ENCODE results near the gene ETFB.
A peak's percentile ranks its signal among the peaks of the same experiment; 100 is the strongest.

ETFB gene

DNA sequence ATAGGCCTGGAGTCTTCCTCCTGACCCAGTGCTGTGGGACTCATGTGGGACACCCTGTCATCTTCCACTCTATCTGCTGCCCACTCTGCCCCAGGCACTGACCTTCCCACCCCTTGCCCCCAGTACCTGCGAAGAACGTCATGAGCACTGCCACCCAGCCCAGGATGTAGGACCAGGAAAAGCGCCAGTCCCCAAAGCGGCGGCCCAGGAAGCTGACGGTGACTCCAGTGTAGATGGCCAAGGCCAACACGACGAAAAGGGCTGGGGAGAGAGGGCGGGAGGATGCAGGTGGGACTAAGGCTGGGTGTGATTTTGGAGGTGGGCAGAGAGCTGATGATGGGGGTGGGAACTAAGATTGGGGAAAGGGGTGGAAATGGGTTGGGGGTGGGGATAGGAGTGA, 14.2 kb upstream of the ETFB start:
- Histone ChIP-seq H3K27ac (replicated peaks) (no peak overlapping the region), H3K4me3 (replicated peaks; ENCODE audit: insufficient read depth, low read length) (no peak overlapping the region)
- DNase-seq (ENCODE audit: low read depth in 1 of 2, low spot score in 1 of 2): no peak

DNA sequence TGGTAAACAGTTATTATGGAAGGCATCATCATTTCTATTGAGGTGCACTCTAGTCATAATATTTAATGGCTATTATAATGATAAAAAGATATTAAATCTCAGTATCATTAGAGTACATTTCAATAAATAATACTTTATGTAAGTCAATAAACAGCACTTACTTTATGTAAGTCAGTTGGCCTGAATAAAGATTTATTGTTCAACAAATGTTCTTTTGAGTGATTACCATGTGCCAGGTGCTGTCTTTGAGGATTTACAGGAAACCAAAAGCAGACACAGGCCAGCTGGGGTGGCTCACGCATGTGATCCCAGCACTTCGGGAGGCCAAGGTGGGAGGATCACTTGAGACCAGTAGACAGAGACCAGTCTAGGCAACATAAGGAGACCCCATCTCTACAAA, 11.2 kb upstream of the ETFB start:
- DNase-seq (ENCODE audit: low read depth in 1 of 2, low spot score in 1 of 2): no peak
- TF ChIP-seq SPI1 (IDR thresholded peaks at IDR 0.05; ENCODE audit: borderline replicate concordance, low read depth): no peak
- TF ChIP-seq, protein P1, sequence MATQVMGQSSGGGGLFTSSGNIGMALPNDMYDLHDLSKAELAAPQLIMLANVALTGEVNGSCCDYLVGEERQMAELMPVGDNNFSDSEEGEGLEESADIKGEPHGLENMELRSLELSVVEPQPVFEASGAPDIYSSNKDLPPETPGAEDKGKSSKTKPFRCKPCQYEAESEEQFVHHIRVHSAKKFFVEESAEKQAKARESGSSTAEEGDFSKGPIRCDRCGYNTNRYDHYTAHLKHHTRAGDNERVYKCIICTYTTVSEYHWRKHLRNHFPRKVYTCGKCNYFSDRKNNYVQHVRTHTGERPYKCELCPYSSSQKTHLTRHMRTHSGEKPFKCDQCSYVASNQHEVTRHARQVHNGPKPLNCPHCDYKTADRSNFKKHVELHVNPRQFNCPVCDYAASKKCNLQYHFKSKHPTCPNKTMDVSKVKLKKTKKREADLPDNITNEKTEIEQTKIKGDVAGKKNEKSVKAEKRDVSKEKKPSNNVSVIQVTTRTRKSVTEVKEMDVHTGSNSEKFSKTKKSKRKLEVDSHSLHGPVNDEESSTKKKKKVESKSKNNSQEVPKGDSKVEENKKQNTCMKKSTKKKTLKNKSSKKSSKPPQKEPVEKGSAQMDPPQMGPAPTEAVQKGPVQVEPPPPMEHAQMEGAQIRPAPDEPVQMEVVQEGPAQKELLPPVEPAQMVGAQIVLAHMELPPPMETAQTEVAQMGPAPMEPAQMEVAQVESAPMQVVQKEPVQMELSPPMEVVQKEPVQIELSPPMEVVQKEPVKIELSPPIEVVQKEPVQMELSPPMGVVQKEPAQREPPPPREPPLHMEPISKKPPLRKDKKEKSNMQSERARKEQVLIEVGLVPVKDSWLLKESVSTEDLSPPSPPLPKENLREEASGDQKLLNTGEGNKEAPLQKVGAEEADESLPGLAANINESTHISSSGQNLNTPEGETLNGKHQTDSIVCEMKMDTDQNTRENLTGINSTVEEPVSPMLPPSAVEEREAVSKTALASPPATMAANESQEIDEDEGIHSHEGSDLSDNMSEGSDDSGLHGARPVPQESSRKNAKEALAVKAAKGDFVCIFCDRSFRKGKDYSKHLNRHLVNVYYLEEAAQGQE (IDR thresholded peaks at IDR 0.05; ENCODE audit: insufficient replicate concordance, low read depth): no peak
- TF ChIP-seq GABPA (IDR thresholded peaks at IDR 0.05; ENCODE audit: low read depth): no peak
- TF ChIP-seq, protein P2, sequence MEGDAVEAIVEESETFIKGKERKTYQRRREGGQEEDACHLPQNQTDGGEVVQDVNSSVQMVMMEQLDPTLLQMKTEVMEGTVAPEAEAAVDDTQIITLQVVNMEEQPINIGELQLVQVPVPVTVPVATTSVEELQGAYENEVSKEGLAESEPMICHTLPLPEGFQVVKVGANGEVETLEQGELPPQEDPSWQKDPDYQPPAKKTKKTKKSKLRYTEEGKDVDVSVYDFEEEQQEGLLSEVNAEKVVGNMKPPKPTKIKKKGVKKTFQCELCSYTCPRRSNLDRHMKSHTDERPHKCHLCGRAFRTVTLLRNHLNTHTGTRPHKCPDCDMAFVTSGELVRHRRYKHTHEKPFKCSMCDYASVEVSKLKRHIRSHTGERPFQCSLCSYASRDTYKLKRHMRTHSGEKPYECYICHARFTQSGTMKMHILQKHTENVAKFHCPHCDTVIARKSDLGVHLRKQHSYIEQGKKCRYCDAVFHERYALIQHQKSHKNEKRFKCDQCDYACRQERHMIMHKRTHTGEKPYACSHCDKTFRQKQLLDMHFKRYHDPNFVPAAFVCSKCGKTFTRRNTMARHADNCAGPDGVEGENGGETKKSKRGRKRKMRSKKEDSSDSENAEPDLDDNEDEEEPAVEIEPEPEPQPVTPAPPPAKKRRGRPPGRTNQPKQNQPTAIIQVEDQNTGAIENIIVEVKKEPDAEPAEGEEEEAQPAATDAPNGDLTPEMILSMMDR (IDR thresholded peaks at IDR 0.05; ENCODE audit: insufficient read depth, low read length): no peak
- Histone ChIP-seq H3K27me3 (ENCODE audit: insufficient read depth, poor library complexity, severe bottlenecking) (no peaks in the 10 kb centered on the region), H3K4me3 (replicated peaks; ENCODE audit: insufficient read depth, low read length) (no peak overlapping the region), H3K27ac (replicated peaks) (no peak overlapping the region)

More for the DNA sequence above, 14.2 kb upstream of the ETFB start:
- no peaks in the 10 kb centered on the region for H3K27me3 ChIP-seq (ENCODE audit: insufficient read depth, poor library complexity, severe bottlenecking)
- TF ChIP-seq, protein P1 (IDR thresholded peaks at IDR 0.05; ENCODE audit: insufficient replicate concordance, low read depth): no peak
- TF ChIP-seq, protein P2 (IDR thresholded peaks at IDR 0.05; ENCODE audit: insufficient read depth, low read length): no peak
- no peak for TF ChIP-seq SPI1 (IDR thresholded peaks at IDR 0.05; ENCODE audit: borderline replicate concordance, low read depth)
- TF ChIP-seq GABPA (IDR thresholded peaks at IDR 0.05; ENCODE audit: low read depth): no peak
- no peak for TF ChIP-seq POLR2AphosphoS5 (IDR thresholded peaks at IDR 0.05; ENCODE audit: low read depth)

DNA sequence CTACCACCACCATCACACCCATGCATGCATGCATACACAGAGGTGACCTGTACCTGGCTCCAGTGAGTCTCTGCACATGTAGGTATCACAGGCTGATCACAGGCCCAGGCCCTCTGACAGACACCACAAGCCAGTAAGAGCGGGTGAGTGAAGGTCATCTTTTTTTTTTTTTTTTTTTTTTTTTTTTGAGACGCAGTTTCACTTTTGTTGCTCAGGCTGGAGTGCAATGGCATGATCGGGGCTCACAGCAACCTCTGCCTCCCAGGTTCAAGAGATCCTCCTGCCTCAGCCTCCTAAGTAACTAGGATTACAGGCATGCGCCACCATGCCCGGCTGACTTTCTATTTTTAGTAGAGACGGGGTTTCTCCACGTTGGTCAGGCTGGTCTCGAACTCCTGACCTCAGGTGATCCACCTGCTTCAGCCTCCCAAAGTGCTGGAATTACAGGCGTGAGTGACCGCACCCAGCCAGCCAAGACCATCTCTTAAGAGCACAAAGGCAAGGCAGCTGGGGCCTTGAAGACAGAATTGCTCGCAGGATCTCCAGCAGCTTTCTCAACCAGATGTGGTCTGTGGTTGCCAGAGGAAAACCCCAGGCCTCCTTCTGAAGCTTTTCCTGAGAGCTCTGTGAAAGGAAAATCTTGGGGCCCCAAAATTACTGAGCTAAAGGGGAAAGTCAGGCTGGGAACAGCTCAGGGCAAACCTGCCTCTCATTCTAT, 9.5 kb upstream of the ETFB start:
- Histone ChIP-seq H3K27ac (replicated peaks) (peak overlapping the region; percentile 40), H3K27me3 (ENCODE audit: insufficient read depth, poor library complexity, severe bottlenecking) (no peaks in the 10 kb centered on the region), H3K4me3 (replicated peaks; ENCODE audit: insufficient read depth, low read length) (no peak overlapping the region)
- TF ChIP-seq, protein P1 (IDR thresholded peaks at IDR 0.05; ENCODE audit: insufficient replicate concordance, low read depth): no peak
- TF ChIP-seq, protein P2 (IDR thresholded peaks at IDR 0.05; ENCODE audit: insufficient read depth, low read length): no peak
- TF ChIP-seq POLR2AphosphoS5 (IDR thresholded peaks at IDR 0.05; ENCODE audit: low read depth): 0 out of 2 replicates have a peak, but pooled peaks have one; percentile 21
- peak in 1 of 2 experiments; percentile 76 for DNase-seq (ENCODE audit: low read depth in 1 of 2, low spot score in 1 of 2)
